ENCODE results near the gene CFAP74. TPM values are rescaled to one million over a fixed set of nuclear protein-coding genes. Genes with fewer than 3 reads are reported as not detected.

CFAP74 gene
- total RNA-seq, 1 donor from 2014 or later = 0.42 TPM

DNA sequence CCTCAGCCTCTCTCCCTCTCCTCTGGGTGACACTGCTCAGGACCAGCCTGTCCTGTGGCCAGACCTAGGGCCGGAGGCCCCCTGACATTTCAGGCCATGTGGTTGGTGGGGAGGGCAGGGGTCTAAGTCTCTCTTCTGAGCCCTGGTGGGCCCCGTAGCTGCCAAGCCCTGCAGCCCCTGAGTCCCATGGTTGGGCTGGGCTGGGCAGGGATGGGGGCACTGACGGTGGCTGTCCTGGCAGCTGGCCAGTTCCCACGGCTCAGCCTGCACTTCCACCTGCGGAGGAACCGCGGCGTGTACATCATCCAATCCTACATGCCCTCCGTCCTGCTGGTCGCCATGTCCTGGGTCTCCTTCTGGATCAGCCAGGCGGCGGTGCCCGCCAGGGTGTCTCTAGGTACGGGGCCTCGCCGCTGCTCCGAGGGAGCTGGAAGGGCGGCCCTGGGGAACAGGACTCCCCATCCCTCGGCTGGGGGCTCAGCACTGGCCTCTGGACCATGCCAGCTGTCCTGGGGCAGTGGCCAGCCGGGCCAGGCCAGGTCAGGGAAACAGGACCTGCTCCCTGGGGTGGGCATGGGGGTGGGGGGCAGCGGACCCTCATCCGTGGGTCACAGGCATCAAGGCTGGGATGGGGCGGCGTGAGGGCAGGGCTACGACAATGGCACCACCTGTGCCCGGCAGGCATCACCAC, 25.4 kb upstream of the CFAP74 start:
- no peaks in the 10 kb centered on the region for H3K9me3 Mint-ChIP-seq
- no peak overlapping the region for H3K27ac Mint-ChIP-seq
- H3K36me3 Mint-ChIP-seq = no peaks in the 10 kb centered on the region
- no peaks in the 10 kb centered on the region for H3K4me1 Mint-ChIP-seq
- H3K4me3 Mint-ChIP-seq = no peak overlapping the region
- TF ChIP-seq, protein P1, sequence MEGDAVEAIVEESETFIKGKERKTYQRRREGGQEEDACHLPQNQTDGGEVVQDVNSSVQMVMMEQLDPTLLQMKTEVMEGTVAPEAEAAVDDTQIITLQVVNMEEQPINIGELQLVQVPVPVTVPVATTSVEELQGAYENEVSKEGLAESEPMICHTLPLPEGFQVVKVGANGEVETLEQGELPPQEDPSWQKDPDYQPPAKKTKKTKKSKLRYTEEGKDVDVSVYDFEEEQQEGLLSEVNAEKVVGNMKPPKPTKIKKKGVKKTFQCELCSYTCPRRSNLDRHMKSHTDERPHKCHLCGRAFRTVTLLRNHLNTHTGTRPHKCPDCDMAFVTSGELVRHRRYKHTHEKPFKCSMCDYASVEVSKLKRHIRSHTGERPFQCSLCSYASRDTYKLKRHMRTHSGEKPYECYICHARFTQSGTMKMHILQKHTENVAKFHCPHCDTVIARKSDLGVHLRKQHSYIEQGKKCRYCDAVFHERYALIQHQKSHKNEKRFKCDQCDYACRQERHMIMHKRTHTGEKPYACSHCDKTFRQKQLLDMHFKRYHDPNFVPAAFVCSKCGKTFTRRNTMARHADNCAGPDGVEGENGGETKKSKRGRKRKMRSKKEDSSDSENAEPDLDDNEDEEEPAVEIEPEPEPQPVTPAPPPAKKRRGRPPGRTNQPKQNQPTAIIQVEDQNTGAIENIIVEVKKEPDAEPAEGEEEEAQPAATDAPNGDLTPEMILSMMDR (IDR thresholded peaks at IDR 0.05; ENCODE audit: unreplicated experiment) = no peak
- peaks cover 28% of the 10 kb centered on the region for H3K27me3 Mint-ChIP-seq (ENCODE audit: low read depth)
- DNase-seq (ENCODE audit: low spot score in 2 of 2, unreplicated experiment in 2 of 2) = no peak

DNA sequence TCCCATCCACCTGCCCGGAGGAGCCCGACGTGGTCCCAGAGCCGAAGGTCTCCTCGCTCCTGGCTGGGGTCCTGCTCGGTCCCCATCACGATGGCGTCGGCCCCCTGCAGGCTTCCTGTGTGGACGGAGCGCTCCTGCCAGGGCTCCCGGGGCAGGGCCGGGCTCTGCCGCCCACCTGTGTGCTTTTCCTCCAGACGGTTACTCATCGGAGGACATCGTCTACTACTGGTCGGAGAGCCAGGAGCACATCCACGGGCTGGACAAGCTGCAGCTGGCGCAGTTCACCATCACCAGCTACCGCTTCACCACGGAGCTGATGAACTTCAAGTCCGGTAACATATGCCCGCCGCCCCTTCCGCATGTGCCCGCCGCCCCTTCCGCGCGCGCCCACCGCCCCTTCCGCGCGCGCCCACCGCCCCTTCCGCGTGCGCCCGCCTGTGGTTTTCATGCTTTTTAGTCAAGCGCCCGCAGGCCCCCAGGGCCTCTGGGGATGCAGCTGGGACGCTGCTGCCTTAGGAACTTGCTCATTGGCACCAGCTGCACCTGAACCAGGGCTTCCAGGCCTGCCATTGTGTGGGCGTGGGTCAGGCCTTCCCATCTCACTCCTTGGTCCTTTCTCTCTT, 24.5 kb upstream of the CFAP74 start:
- Mint-ChIP-seq H3K27me3 (ENCODE audit: low read depth) (peaks cover 34% of the 10 kb centered on the region), H3K9me3 (no peaks in the 10 kb centered on the region), H3K27ac (no peak overlapping the region), H3K4me1 (no peaks in the 10 kb centered on the region), H3K4me3 (no peak overlapping the region), H3K36me3 (no peaks in the 10 kb centered on the region)
- TF ChIP-seq, protein P1 (IDR thresholded peaks at IDR 0.05; ENCODE audit: unreplicated experiment) = no peak
- DNase-seq (ENCODE audit: low spot score in 2 of 2, unreplicated experiment in 2 of 2) = no peak

DNA sequence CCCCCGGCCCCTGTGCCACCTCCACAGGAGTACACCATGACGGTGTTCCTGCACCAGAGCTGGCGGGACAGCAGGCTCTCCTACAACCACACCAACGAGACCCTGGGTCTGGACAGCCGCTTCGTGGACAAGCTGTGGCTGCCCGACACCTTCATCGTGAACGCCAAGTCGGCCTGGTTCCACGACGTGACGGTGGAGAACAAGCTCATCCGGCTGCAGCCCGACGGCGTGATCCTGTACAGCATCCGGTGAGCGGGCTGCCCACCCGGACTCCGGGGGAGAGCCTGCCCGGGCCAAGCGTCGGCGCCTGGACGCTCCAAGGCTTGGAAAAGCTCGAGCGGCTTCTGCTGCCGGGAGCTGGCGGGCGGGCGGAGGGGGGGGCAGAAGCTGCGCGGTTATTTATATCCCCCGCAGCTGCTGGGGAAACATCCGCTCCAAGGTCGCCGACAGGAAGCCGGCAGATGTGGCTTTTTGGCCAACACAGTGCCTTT, 21.9 kb upstream of the CFAP74 start:
- no peak overlapping the region for H3K27ac Mint-ChIP-seq
- no peaks in the 10 kb centered on the region for H3K4me1 Mint-ChIP-seq
- no peak overlapping the region for H3K4me3 Mint-ChIP-seq
- TF ChIP-seq, protein P1 (IDR thresholded peaks at IDR 0.05; ENCODE audit: unreplicated experiment) = no peak
- DNase-seq (ENCODE audit: low spot score in 2 of 2, unreplicated experiment in 2 of 2) = no peak
- no peaks in the 10 kb centered on the region for H3K36me3 Mint-ChIP-seq
- no peaks in the 10 kb centered on the region for H3K9me3 Mint-ChIP-seq
- peaks cover 54% of the 10 kb centered on the region for H3K27me3 Mint-ChIP-seq (ENCODE audit: low read depth)

DNA sequence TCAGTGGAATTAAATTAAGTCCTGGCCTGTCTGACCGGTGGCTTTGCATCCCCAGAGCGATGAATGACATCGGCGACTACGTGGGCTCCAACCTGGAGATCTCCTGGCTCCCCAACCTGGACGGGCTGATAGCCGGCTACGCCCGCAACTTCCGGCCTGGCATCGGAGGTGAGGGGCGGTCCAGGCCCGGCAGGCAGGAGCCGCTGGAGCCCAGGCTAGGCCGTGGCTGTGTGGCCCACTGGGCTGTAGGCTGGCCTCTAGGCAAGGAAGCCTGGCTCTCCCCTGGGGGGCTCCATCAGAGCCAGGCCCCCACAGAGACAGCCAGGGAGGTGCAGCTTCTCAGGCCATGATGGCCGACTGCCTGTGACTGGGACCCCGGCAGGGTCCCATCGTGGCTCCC, 21.3 kb upstream of the CFAP74 start:
- no peaks in the 10 kb centered on the region for H3K4me1 Mint-ChIP-seq
- H3K27me3 Mint-ChIP-seq (ENCODE audit: low read depth) = peaks cover 58% of the 10 kb centered on the region
- no peaks in the 10 kb centered on the region for H3K36me3 Mint-ChIP-seq
- H3K9me3 Mint-ChIP-seq = no peaks in the 10 kb centered on the region
- H3K27ac Mint-ChIP-seq = no peak overlapping the region
- no peak for DNase-seq (ENCODE audit: low spot score in 2 of 2, unreplicated experiment in 2 of 2)
- TF ChIP-seq, protein P1 (IDR thresholded peaks at IDR 0.05; ENCODE audit: unreplicated experiment) = no peak
- H3K4me3 Mint-ChIP-seq = no peak overlapping the region

DNA sequence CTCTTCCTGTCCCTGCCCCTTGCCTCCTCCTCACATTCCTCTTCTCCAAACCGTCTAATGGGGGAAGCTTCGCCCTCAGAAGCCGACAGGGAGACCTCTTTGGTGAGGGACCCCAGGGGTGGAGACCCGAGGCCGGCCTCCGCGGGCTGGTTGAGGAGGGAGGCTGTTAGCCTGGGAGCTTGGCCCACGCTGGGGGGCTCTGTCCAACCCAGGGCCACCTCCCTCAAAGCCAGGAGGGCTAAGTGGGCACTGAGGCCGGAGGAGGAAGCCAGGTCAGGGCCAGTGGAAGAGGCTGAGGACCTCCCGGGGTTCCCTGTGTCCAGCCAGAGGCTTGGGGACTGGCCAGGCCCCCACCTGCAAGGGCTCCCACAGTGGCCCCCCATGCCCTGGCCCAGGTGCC, 20.9 kb upstream of the CFAP74 start:
- TF ChIP-seq, protein P1 (IDR thresholded peaks at IDR 0.05; ENCODE audit: unreplicated experiment) = no peak
- peaks cover 61% of the 10 kb centered on the region for H3K27me3 Mint-ChIP-seq (ENCODE audit: low read depth)
- H3K9me3 Mint-ChIP-seq = no peaks in the 10 kb centered on the region
- no peak for DNase-seq (ENCODE audit: low spot score in 2 of 2, unreplicated experiment in 2 of 2)
- H3K36me3 Mint-ChIP-seq = no peaks in the 10 kb centered on the region
- no peak overlapping the region for H3K4me3 Mint-ChIP-seq
- H3K4me1 Mint-ChIP-seq = no peaks in the 10 kb centered on the region
- no peak overlapping the region for H3K27ac Mint-ChIP-seq
